Measurements from ENCODE around the gene TMEM212.
"Not testable (repeated sequence)": the region's sequence is repeated elsewhere in the genome, so short reads cannot be mapped to it uniquely, and the experiment has no call there.

Gene TMEM212

GRCh38 chr3:171883893-171884279 is 40.7 kb downstream of the TMEM212 start:
- DNase-seq (ENCODE audit: low spot score), result no peak
- no peak for FAIRE-seq

- FAIRE-seq, result no peak
Observed at GRCh38 chr3:171888466-171888865, 45.3 kb downstream of the TMEM212 start.

GRCh38 chr3:171890398-171890797 is 47.2 kb downstream of the TMEM212 start:
- FAIRE-seq, result no peak
- no peak for DNase-seq (ENCODE audit: low spot score)

More at GRCh38 chr3:171888466-171888865, 45.3 kb downstream of the TMEM212 start:
- DNase-seq (ENCODE audit: low spot score), result no peak

GRCh38 chr3:171892457-171892856 is 49.3 kb downstream of the TMEM212 start:
- FAIRE-seq, result no peak
- no peak for DNase-seq (ENCODE audit: low spot score)

- DNase-seq (ENCODE audit: low spot score) (no peak), FAIRE-seq (no peak)
Observed at GRCh38 chr3:171895291-171895690, 52.1 kb downstream of the TMEM212 start.

GRCh38 chr3:171895900-171896299 is 52.8 kb downstream of the TMEM212 start:
- FAIRE-seq (no peak), DNase-seq (ENCODE audit: low spot score) (no peak)

GRCh38 chr3:171896316-171896715 is 53.2 kb downstream of the TMEM212 start:
- no peak for DNase-seq (ENCODE audit: low spot score)
- FAIRE-seq, result no peak

- DNase-seq (ENCODE audit: low spot score) (no peak), FAIRE-seq (no peak)
Observed at GRCh38 chr3:171898192-171898591, 55.0 kb downstream of the TMEM212 start.

- FAIRE-seq (no peak), DNase-seq (ENCODE audit: low spot score) (no peak)
Observed at GRCh38 chr3:171900446-171900845, 57.3 kb downstream of the TMEM212 start.

- FAIRE-seq, result no peak
Observed at GRCh38 chr3:171901615-171902312, 58.6 kb downstream of the TMEM212 start.

GRCh38 chr3:171904829-171905228 is 61.7 kb downstream of the TMEM212 start:
- FAIRE-seq (no peak), DNase-seq (ENCODE audit: low spot score) (no peak)

More at GRCh38 chr3:171901615-171902312, 58.6 kb downstream of the TMEM212 start:
- no peak for DNase-seq (ENCODE audit: low spot score)

GRCh38 chr3:171906503-171906902 is 63.4 kb downstream of the TMEM212 start:
- FAIRE-seq; DNase-seq (ENCODE audit: low spot score): not testable (repeated sequence)

GRCh38 chr3:171906951-171907676 is 64.0 kb downstream of the TMEM212 start:
- no peak for FAIRE-seq
- DNase-seq (ENCODE audit: low spot score), result no peak

GRCh38 chr3:171907761-171908160 is 64.6 kb downstream of the TMEM212 start:
- FAIRE-seq (no peak), DNase-seq (ENCODE audit: low spot score) (no peak)

- DNase-seq (ENCODE audit: low spot score) (no peak), FAIRE-seq (no peak)
Observed at GRCh38 chr3:171908731-171909130, 65.6 kb downstream of the TMEM212 start.
